NB4 (cell line): ENCODE data around the gene CDKAL1.

Source experiments
- CTCF ChIP-seq: IDR thresholded peaks from one replicate; pipeline ENCODE4 v1.5.1; 2012; ENCODE audit warnings: low read depth, low read length
- MYC ChIP-seq: IDR thresholded peaks from 2 replicates; pipeline ENCODE4 v1.6.1; 2011; ENCODE audit warnings: low read depth, low read length

- TF ChIP-seq CTCF (no peak), MYC (no peak)
Measured at GRCh38 chr6:20700375-20700774, 166.1 kb downstream of the CDKAL1 start.
